ENCODE results near the gene RAB38. TPM values are rescaled to one million over a fixed set of nuclear protein-coding genes. Genes with fewer than 3 reads are reported as not detected.

The RAB38 gene
- total RNA-seq, 1 donor from 2014 or later = 7.3 TPM

- Histone ChIP-seq H3K27me3 (ENCODE audit: control insufficient read depth, insufficient read depth, low read length) (no peaks in the 10 kb centered on the region), H3K36me3 (ENCODE audit: control insufficient read depth, insufficient read depth, low read length) (no peaks in the 10 kb centered on the region), H3K4me3 (ENCODE audit: low read depth, low read length) (no peak overlapping the region)
- TF ChIP-seq, protein P1, sequence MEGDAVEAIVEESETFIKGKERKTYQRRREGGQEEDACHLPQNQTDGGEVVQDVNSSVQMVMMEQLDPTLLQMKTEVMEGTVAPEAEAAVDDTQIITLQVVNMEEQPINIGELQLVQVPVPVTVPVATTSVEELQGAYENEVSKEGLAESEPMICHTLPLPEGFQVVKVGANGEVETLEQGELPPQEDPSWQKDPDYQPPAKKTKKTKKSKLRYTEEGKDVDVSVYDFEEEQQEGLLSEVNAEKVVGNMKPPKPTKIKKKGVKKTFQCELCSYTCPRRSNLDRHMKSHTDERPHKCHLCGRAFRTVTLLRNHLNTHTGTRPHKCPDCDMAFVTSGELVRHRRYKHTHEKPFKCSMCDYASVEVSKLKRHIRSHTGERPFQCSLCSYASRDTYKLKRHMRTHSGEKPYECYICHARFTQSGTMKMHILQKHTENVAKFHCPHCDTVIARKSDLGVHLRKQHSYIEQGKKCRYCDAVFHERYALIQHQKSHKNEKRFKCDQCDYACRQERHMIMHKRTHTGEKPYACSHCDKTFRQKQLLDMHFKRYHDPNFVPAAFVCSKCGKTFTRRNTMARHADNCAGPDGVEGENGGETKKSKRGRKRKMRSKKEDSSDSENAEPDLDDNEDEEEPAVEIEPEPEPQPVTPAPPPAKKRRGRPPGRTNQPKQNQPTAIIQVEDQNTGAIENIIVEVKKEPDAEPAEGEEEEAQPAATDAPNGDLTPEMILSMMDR (IDR thresholded peaks at IDR 0.05; ENCODE audit: insufficient read depth, low read length, poor library complexity, severe bottlenecking) = no peak
- DNase-seq (ENCODE audit: low read depth) = no peak
Measured at GRCh38 chr11:88169471-88169870, 5.8 kb downstream of the RAB38 start.

DNA sequence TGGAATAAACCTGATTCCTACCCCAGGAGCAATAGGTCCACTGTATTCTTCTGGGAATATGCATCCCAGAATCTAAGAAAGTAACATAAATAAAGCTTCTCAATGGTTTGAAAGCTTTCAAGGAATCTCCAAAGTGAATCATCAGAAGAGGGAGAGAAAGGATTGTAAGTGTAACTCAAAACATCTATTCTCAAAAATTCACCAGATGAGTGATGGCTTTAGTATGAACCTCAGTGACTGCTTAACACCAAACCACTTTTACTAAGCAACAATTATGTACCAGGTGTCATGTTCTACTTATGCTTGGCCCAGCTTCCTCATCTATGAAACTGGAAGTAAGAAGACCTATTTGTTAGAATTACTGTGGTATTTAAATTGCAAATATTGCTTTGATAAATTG lies 7.4 kb downstream of the RAB38 start:
- no peak overlapping the region for H3K4me3 ChIP-seq (ENCODE audit: low read depth, low read length)
- H3K36me3 ChIP-seq (ENCODE audit: control insufficient read depth, insufficient read depth, low read length) = no peaks in the 10 kb centered on the region
- DNase-seq (ENCODE audit: low read depth) = no peak
- no peaks in the 10 kb centered on the region for H3K27me3 ChIP-seq (ENCODE audit: control insufficient read depth, insufficient read depth, low read length)
- TF ChIP-seq, protein P1 (IDR thresholded peaks at IDR 0.05; ENCODE audit: insufficient read depth, low read length, poor library complexity, severe bottlenecking) = no peak

DNA sequence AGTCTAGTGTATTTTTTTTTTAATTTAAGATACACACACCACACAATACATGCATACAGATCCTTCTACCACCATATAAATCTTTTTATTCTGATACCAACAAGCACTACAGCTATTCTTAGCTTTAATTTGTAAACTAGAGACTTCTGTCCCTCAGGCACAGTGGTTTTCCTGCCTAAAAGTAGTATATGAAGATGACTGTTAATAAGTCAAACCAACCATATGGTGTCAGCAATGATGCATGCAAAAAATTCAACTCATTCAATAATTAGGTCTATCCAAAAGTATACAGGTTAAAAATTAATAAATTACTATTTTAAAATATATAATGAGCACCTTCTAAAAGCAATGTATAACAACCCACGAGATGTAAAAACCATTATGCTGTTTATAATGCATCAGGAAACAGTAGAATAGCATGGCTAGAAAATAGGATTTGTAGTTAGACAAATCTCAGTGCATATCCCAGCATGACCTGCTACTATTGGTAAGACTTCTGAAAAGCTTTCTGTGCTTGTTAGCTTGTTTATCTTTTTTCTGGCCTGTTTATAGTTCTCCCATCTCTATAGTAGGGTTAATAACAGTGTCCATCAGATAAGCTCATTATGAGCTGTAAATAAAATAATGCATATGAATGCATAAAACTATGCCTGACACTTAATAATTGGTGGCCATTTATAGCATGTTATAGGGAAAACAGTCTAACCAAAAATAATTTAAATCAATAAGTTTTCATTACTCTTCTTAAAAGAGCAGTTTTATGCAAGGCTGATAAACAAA lies 10.2 kb downstream of the RAB38 start:
- Histone ChIP-seq H3K36me3 (ENCODE audit: control insufficient read depth, insufficient read depth, low read length) (no peaks in the 10 kb centered on the region), H3K4me3 (ENCODE audit: low read depth, low read length) (no peak overlapping the region), H3K27me3 (ENCODE audit: control insufficient read depth, insufficient read depth, low read length) (no peaks in the 10 kb centered on the region)
- no peak for DNase-seq (ENCODE audit: low read depth)
- TF ChIP-seq, protein P1 (IDR thresholded peaks at IDR 0.05; ENCODE audit: insufficient read depth, low read length, poor library complexity, severe bottlenecking) = no peak

GRCh38 chr11:88164320-88164719 lies 10.9 kb downstream of the RAB38 start:
- no peak overlapping the region for H3K4me3 ChIP-seq (ENCODE audit: low read depth, low read length)
- TF ChIP-seq, protein P1 (IDR thresholded peaks at IDR 0.05; ENCODE audit: insufficient read depth, low read length, poor library complexity, severe bottlenecking) = no peak
- H3K27me3 ChIP-seq (ENCODE audit: control insufficient read depth, insufficient read depth, low read length) = no peaks in the 10 kb centered on the region
- DNase-seq (ENCODE audit: low read depth) = no peak
- no peaks in the 10 kb centered on the region for H3K36me3 ChIP-seq (ENCODE audit: control insufficient read depth, insufficient read depth, low read length)

DNA sequence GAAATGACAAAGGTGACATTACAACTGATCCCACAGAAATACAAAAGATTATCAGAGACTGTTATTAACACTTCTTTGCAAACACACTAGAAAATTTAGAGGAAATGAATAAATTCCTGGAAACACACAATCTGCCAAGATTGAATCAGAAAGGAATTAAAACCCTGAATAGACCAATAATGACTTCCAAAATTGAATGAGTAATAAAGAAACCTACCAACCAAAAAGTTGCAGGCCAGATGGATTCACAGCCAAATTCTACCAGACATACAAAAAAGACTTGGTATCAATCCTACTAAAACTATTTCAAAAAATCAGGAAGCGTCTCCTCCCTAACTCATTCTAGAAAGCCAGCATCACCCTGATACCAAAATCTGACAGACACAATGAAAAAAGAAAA lies 17.2 kb downstream of the RAB38 start:
- DNase-seq (ENCODE audit: low read depth) = no peak
- H3K27me3 ChIP-seq (ENCODE audit: control insufficient read depth, insufficient read depth, low read length) = no peaks in the 10 kb centered on the region
- no peak overlapping the region for H3K4me3 ChIP-seq (ENCODE audit: low read depth, low read length)
- TF ChIP-seq, protein P1 (IDR thresholded peaks at IDR 0.05; ENCODE audit: insufficient read depth, low read length, poor library complexity, severe bottlenecking) = no peak
- no peaks in the 10 kb centered on the region for H3K36me3 ChIP-seq (ENCODE audit: control insufficient read depth, insufficient read depth, low read length)

GRCh38 chr11:88157370-88157769 lies 17.9 kb downstream of the RAB38 start:
- H3K4me3 ChIP-seq (ENCODE audit: low read depth, low read length) = no peak overlapping the region
- no peak for DNase-seq (ENCODE audit: low read depth)
- H3K36me3 ChIP-seq (ENCODE audit: control insufficient read depth, insufficient read depth, low read length) = no peaks in the 10 kb centered on the region
- TF ChIP-seq, protein P1 (IDR thresholded peaks at IDR 0.05; ENCODE audit: insufficient read depth, low read length, poor library complexity, severe bottlenecking) = no peak
- H3K27me3 ChIP-seq (ENCODE audit: control insufficient read depth, insufficient read depth, low read length) = no peaks in the 10 kb centered on the region

All from kidney epithelial cell (primary cell).